GM18498 (cell line): ENCODE data around the gene MROH2A.

ENCODE experiments used
- ATAC-seq: cut with Tn5 transposase; IDR thresholded peaks from one replicate; pipeline ENCODE4 v1.9.1; 2021; ENCODE audit warnings: mild to moderate bottlenecking, moderate library complexity; ENCODE audit not compliant: unreplicated experiment

Gene MROH2A

DNA sequence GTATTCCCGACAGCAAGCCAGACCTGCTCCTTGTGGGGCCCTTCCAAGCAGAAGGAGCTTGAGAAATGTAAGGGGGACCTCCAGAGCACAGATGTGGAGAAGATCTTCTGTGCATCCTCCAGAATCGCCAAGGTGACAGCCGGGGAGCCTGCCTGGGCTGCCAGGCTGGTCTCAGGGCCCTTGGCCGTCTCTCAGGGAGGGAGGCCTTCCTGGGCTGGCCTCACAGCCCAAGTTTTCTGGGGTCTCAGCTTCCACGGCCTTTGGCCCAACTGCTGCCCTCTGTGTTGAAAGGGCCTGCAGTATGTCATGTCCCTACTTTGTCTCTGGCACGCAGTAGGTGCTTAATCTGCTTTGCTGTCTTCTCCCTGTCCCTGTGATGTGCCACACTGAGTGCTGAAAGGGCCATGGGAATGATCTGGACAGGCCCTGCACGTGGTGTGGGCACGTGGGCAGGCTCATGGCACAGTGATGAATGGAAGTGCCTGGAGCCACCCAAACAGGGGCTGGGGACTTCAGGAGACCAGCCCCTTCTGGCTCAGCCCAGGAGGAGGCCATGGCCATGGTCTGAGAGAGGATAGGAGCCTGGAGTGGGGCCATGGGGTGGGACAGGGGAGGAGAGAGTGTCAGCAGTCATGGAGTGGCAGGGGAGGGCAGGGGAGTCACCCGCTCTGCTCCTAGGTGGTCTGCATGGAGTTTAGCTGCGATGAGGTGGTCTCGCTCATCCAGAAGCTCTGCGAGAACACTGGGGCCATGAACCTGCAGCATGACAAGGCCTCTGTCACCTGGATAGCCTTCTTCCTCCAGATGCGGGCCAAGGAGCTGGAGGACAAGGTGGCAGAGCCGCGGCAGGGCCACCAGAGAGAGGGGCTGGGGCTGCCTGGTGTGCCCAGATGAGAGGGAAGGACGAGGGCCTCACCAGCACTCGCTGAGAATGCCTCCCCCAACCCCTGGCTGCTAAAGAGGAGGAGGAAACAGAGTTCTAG is 40.8 kb downstream of the MROH2A start:
- ATAC-seq, result no peak

DNA sequence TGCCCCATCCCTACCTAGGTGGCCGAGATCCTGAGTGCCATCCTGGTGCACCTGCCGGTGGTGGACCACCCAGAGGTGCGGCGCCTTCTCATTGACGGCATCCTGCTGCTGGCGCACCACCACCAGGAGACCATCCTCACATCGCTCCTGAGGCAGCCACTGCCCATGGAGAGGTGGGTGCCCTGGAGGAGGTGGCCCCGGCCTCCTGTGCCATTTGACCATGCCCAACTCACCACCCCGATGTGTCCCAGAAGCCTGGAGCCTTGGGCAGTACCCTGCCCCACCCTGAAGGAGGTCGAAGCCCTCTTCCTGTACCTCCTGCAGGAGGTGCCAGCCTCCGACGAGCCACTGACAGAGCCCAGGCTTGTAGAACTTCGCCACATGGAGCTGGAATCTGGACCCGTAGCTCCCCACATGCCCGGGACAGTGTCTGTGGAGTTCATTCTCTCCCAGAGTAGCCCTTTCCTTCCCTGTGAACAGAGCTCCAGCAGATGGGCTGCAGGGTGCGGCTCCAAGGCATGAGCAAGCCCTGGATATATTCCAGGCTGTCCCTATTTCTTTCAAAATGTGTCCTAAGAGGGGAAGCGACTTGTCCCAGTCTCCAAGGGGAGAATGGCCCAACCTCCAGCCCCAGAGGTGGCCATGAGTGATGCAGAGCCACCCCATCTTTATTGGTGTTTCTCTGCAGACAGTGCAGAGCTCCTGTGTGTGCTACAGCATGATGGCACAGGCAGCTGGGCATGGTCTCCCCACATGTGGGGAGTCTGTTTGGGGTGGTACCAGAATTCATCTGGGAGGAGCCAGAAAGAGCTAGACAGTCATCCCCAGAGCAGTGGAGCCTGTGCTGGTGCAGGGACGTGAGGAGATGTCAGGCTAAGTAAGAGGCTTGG is 42.0 kb downstream of the MROH2A start:
- no peak for ATAC-seq

DNA sequence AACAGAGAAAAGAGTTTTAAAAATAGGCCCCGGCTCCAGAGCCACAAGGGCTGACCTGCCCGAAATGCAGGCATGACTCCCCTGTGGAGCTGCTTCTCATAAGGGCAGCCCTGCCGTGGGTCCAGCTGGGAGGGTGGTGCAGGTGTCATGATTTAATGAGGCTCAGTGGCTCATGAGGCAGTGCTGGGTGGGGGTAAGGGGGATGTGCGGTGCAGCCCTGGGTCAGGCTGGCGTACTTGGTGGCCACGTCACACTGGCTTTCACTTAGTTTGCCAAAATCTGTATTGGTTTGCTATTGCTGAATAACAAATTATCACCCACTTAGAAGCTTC is 42.6 kb downstream of the MROH2A start:
- ATAC-seq, result no peak

DNA sequence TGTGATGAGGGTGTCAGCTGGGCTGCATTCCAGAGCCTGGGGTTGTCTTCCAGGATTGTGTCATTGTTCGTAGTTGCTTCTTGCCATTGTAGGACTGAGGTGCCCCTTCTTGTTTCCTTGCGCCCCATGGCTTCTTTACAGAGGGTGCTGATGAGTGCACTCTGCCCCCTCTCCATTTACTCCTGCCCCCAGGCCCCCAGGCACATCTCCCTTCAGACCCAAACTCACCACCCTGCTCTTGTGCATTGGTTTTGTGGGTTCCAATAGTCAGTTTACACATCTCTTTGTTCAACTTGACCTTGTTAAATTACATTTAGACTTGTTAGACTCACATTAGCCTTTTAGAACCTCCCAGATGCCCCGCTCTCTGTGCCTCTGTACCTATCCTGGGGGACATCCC is 43.1 kb downstream of the MROH2A start:
- ATAC-seq, result no peak

DNA sequence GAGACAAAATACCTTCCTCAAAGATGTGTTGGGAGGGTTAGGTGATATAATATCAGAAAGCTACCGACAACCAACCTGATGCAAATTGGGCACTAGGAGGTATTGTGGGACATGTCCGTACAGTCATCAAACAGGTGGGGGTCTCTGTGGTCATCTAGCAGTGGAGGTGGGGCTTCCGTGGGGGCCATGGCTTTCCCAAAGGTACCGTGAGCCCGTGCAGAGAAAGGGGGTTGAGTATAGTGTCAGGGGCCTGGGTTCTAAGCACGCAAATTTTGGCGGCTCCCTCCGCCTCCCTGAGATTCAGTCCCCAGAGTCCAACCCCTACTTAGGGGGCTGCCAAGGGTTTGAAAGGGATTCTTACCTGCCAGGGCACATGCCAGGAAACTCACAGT is 43.6 kb downstream of the MROH2A start:
- no peak for ATAC-seq

DNA sequence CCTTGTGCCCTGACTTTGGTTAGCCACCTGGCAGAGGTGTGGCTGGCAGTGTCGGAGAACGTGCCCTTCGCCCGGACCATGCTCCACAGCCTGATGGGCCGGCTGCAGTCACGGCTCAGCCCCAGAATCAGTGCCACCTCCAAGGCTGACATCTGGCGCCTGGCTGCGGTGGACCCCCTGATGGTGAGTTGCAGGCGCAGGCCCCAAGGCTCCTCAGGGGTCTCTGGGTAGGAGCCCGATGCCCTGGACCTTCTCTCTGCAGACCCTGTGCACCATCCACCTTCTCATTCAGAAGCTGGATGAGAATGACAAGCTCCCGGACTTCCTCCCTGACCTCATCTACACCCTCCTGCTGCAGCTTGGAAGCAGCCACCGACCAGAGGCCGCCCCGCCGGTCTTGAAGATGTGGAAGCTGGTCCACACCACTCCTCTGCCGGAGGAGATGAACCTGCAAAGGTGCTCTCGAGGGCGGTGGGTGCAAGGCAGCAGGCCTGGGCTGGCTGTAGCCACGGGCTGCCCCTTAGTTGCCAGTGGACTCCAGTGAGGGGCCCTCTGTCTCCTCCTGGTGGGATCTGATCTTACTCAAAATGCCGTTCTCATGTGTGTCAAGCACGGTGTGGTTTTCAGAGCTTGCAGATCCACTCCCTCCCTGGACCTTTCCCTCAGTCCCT is 44.1 kb downstream of the MROH2A start:
- no peak for ATAC-seq

DNA sequence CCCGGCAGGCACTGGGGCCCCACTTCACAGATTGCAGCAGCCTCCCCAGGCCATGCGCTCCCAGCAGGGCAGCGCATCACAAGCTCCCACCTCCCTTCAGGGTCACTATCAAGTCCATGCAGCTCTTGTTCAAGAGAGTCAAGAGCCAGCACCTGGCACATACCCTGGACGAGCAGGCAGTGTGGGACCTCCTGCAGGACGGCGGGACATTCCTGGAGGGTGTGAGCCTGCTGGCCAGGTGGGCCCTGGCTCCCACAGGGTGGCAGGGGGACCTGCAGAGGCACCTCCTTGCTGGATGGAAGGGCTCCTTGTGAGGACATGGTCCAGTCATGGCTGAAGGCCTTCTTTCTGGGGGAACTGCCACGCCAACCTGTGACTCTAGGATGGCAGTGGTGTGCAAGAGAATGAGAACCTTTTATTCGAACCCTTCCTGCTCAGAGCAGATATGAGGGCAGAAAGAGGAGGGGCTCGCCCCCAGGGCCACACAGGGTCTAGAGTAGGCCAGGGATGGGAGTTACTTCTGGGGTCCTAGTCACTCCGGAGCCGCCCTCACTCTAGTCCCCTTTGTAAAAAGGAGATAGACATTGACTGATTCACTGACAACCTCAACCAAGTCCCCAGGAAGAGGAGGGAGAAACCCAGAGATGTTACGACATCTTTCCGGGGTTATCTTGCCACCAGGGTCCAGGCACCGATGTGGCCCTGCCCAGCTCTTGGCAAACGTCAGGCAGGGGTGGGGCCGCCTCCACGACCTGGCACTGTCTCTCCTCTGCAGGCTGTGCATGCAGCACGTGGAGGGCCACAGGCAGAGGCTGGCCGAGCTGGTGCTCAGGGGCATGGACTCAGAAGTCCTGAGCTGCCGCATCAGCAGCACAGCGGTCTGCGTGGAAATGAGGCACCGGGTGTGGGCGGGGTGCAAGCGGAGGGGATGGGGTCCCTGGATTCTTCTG is 44.9 kb downstream of the MROH2A start:
- no peak for ATAC-seq

DNA sequence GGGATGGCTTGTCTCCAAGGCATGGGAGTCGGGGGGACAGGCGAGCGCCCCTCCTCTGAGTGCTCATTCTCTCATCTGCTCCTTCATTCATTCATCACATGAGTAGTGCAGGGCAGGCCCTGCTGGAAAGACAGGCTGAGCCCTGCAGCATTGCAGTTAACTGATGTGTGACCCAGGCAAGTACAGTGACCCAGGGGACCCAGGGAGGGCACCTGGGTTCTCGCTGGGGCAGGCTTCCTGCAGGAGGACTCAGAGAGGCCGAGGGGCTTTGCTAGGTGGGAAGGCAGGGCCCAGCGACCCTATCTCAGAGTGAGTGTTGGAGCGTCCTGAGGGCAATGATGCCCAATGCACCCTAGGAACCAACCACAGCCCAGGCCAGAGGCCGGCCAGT is 45.6 kb downstream of the MROH2A start:
- no peak for ATAC-seq

DNA sequence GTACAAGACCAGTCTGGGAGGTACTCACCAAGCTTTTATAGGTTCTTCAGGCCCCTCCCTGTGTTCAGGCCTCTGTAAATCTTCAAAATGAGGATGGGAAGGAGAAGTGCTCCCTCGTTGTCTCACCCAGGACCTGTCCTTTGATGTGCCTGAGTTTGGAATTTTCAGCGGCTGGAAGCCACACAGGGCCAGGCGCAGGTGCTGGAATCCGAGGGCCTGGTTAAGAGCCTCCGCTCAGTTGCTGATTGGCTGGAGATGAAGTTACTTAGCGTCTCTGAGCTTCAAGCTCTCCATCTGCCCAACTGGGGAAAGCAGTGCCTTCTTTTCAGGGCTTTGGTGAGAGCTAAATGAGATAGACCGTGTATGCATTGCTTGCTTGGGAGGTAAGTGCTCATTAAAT is 46.2 kb downstream of the MROH2A start:
- no peak for ATAC-seq

DNA sequence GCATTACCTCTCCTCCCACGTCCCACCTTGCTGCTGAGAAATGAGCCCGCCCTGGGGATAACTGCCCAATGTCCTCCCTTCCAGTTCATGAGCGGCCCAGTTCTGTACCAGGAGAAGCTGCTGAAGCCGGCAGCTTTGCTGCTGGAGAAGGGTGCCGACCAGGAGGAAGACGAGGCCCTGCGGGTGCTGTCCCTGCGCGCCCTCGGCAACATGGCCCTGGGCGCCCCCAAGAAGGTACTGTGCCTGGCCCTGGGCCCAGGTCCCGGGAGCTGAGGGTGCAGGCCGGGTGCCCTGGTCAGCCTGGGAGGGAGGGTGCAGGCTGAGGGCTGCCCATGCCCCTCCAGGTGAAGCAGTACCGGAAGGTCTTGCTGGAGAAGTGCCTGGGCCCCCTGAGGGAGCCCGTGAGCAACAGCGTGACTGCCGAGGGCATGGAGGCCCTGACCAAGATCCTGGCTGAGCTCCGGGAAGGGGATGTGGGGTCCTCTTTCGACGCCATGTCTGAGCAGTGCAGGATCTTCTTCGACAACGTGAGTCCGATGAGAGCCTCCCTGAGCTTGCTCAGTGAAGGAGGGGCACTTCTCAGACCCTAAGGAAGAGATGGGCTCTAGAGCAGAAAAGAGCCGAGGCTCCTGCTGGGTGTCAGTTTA is 50.5 kb downstream of the MROH2A start:
- ATAC-seq, result no peak

DNA sequence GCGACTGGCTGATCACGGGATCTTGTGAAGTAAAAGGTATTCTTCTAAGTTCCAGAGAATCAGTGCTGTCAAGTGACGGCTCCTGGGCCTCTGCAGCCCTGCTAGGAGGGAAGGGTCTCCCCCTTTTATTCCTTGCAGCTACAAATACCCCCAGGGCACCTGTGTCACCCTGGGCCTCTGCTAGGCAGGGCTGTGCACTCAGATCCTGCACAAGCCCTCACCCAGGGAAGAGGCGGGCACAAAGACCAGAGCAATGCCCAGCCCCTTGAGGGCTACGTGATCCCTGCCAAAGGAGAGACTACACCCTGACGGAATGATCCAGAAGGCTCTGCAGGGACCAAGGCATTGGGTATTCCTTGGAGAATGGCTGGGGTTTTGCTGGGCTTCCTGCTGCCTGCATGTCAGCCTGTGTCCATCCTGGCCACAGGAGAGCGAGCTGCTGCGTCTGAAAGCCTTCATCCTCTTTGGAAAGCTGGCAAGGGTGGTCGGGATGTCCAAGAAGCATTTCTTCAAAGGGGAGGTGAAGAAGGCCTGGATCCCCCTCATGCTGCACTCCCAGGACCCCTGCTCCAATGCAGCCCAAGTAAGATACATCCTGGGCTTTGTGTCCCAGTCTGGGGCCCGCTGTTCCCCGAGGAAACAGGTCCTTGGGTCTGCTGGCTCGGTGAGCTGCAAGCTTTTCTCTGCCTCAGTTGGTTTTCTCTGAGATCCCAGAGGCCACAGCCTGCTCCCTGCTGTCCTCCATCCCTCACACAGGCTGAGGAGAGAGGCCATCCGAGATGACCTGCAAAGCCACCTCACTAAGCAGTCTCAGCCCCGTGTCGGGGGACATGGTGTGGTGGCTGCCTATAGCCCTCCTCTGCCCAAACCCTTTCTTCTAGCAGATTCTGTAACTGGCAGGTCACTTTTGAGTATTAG is 51.3 kb downstream of the MROH2A start:
- ATAC-seq, result no peak

DNA sequence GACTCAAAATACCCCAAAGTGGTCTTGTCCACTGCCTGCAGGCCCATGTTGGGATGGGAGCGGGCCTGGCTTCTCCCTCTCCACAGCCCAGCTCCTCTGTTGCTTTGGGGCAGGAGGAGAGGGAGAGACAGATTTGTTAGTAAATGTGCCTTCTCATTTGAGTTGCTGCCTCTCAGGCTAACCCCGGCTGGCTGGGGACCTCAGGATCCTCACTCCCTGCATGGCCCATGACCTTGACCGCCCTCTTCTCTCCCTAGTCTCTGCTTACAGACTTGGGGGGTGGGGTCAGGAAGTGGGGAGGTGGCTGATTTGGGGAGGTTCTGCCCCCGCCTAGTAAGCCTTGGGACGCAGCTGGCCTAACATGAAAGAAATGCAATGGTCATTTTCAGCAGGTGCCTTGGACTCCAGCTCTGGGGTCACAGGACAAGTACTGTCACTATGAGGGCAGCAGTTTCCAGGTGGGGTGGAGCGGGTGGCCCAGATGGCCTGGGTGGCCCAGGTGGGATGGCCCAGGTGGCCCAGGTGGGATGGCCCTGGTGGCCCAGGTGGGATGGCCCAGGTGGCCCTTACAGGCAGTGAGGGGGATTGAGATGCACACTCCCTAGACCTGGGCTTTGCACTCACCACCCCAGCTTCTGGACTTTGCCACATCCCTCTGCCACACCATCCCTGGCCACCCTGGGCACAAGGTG is 52.1 kb downstream of the MROH2A start:
- no peak for ATAC-seq

DNA sequence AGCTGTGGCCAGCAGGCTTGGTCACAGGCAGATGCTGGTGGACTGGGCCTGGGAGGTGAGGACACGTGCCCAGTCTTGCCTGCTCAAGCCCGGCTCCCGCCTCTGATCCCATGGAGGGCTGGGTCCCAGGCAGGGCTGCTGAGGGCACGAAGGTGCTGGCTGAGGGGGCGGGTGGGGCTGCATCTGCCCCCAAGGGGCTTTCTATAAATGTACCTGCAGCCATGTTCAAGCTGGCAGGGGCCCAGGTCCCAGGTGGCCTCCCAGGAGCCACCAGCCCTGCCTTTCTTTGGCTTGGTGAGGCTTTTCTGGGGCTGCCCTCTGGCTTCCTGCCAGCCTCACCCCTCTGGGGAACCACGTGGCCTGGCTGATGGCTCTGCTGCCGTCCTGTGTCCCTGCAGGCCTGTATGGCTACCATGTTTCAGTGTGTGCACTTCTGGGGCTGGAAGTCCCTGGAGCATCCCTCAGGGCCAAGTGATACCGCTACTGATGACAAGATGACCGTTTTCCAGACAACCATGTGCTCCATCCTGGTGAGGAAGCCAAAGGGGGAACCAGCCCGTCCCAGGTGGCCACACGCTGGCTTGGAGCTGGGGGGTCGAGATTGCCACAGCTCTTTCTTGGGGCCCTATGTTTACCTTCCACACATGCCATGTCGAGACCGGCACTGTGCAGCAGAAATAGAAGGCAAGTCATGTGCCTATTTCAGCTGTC is 53.0 kb downstream of the MROH2A start:
- ATAC-seq, result no peak

DNA sequence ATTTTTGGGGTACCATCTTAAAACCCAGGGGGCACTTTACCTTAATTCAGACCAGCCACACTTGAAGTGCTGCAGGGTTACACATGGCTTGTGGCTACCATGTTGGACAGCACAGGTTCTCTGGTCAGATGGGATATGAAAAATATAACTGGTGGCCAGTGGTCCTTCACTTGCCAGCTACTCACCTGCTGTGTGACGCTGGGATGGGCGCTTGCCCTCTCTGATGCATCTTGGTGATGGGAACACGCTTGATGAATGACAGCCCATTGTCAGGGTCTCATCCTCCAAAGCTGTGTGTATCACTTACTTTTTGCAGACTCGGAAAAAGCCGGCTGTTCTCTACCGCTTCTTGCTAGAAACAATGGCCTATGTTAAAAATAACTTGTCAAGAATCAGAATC is 53.7 kb downstream of the MROH2A start:
- ATAC-seq, result no peak

DNA sequence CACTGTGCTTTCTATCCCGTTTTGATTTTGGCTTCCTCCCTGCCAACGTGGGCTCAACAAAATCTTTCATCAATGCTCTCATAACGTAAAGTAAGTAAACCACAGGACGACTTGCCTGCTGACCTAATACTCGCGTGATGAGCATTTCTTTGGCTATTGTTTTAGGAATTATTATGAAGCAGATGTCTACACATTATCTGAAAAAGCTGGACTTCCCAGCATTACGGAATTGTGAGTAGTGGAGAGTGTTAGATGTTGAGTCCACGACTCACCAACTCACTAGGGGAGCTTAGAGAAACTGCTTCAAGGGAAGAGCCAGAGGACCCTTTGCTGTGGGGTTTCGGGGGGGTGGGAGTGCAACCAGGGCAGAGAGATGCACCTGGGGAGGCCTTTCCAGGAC is 54.3 kb downstream of the MROH2A start:
- no peak for ATAC-seq

DNA sequence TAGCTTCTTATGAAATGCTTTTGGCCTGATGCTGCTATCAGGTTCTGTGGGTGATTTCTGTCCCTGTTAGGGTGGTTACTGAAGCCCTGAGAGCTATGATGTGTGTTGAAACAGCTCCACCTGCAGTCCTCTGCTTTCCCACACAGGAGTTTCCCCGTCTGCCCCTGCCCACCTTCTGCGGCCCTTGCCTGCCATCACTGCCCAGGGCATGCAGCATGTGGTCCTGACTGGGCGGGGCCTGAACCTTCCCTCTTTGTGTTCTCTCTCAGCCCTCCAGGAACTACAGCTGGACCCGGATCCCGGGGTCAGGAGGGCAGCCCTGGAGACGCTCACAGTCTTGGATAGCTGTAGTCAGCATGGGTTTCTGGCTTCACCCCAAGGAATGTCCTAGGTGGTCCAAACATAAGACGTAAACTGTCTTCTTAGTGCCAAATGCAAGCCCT is 54.8 kb downstream of the MROH2A start:
- ATAC-seq, result no peak

DNA sequence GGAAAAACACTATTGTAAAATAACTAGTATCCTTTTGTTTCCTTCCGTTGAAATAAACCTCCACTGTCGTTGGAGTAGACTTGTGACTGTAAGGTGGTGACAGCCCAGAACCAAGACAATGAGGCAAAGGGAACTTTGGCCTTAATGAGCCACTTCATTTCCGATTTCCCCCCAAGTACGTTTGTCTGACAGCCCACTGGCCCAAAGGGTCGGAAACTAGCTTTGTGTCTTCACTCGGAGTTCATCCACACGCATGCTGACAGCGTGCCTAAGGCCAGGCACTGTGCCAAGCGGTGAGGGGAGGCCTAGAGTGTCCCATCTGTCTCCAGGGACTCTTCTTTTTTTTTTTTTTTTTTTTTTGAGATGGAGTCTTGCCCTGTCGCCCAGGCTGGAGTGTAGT is 55.2 kb downstream of the MROH2A start:
- ATAC-seq, result no peak
